Gastrocnemius medialis (tissue), 4 donors: ENCODE data around the gene LUC7L2. TPM values are rescaled to one million over a fixed set of nuclear protein-coding genes. Genes with fewer than 3 reads are reported as not detected.
"Not testable (repeated sequence)": the region's sequence is repeated elsewhere in the genome, so short reads cannot be mapped to it uniquely, and the experiment has no call there.

Experiments
- ATAC-seq, 2 donors: fragments of 150-250 bp; one replicate each; pipeline ENCODE4 v1.9.1; 2016
- DNase-seq, 2 donors: peaks; one replicate each; pipeline ENCODE4 v3.0.0-alpha.2; 2019
- H3K27ac ChIP-seq, 4 donors: fragments of 200-600 bp; sonication (generic); 1 replicate in 1 of 4; 2 replicates in 3 of 4; pipeline ENCODE4 v1.5.1; 2016 to 2018; ENCODE audit warnings: mild to moderate bottlenecking in 2 of 4, moderate library complexity in 1 of 4
- H3K27me3 ChIP-seq, 3 donors: fragments of 200-600 bp; sonication (generic) in 2 of 3; 1 replicate in 1 of 3; 2 replicates in 2 of 3; pipeline versions ENCODE4 v1.5.1 to v1.6.0; 2016 to 2019; ENCODE audit warnings: mild to moderate bottlenecking in 1 of 3, moderate library complexity in 1 of 3
- H3K36me3 ChIP-seq, 2 donors: fragments of 200-600 bp; sonication (generic) in 1 of 2; one replicate each; pipeline ENCODE4 v1.5.1; 2017 to 2018
- H3K4me1 ChIP-seq, 2 donors: fragments of 200-600 bp; sonication (generic) in 1 of 2; one replicate each; pipeline ENCODE4 v1.5.1; 2016 to 2017; ENCODE audit warnings: mild to moderate bottlenecking in 2 of 2
- H3K4me3 ChIP-seq, 4 donors: fragments of 200-600 bp; sonication (generic) in 3 of 4; 1 replicate in 1 of 4; 2 replicates in 3 of 4; pipeline ENCODE4 v1.5.1; 2016 to 2019; ENCODE audit warnings: mild to moderate bottlenecking in 2 of 4
- H3K9me3 ChIP-seq, 3 donors: fragments of 200-600 bp; sonication (generic) in 2 of 3; 1 replicate in 1 of 3; 2 replicates in 2 of 3; pipeline ENCODE4 v1.5.1; 2016 to 2019
- CTCF ChIP-seq, 5 experiments: fragments of 450-650 bp in 3 of 5; fragments of 200-600 bp in 2 of 5; sonication (generic) in 2 of 5; IDR thresholded peaks in 4 of 5; conservative IDR thresholded peaks in 1 of 5; 1 replicate in 4 of 5; 2 replicates in 1 of 5; pipeline ENCODE4 v1.5.1; 2016 to 2019; ENCODE audit warnings: antibody characterized with exemption in 5 of 5, mild to moderate bottlenecking in 3 of 5, moderate library complexity in 3 of 5
- POLR2A ChIP-seq, 2 donors: fragments of 450-650 bp; IDR thresholded peaks; one replicate each; pipeline ENCODE4 v1.6.1; 2017; ENCODE audit warnings: antibody characterized with exemption in 2 of 2, mild to moderate bottlenecking in 2 of 2, moderate library complexity in 2 of 2
- in situ Hi-C, 4 donors: fragments of 200-750 bp; cut with MboI; loops; one replicate each; pipeline versions ENCODE4 v1.15.0 to v1.8.0; 2017; ENCODE audit warnings: low sequenced_read_pairs in 4 of 4
- intact Hi-C: fragments of 100-400 bp; cut with DNase I; formaldehyde crosslinking; loops from one replicate; pipeline ENCODE4 v1.15.1; 2023; ENCODE audit warnings: low total_unique reads
- total RNA-seq, 4 donors: library from RNA; depleted of rRNA; stranded (reverse); fragments of >200 nt; gene quantifications; one replicate each; pipeline versions ENCODE4 v1.1.0 to v1.2.3, GENCODE V29; 2016

The LUC7L2 gene
- total RNA-seq, 4 donors from 2014 or later, result 49.2 to 79.7 (median 54.0) TPM

GRCh38 chr7:139424004-139424403, 64.3 kb downstream of the LUC7L2 start:
- peaks cover 12 to 18% of the 10 kb centered on the region in 2 donors for H3K4me1 ChIP-seq
- TF ChIP-seq CTCF (IDR thresholded peaks at IDR 0.05 in 4 of 5, conservative IDR thresholded peaks at IDR 0.05 in 1 of 5) (no peak), POLR2A (IDR thresholded peaks at IDR 0.05) (no peak)
- H3K36me3 ChIP-seq, result peaks cover 0 to 31% of the 10 kb centered on the region in 2 donors
- H3K9me3 ChIP-seq, result no peaks in the 10 kb centered on the region
- DNase-seq (no peak), ATAC-seq (no peak)
- no peak overlapping the region for H3K4me3 ChIP-seq
- in situ Hi-C loops (no loop called here), intact Hi-C loops (loop anchor here (5.0 kb wide), 1 partner anchor 62 kb away; no protein-coding TSS in a partner anchor)
- H3K27me3 ChIP-seq, result no peaks in the 10 kb centered on the region
- no peak overlapping the region for H3K27ac ChIP-seq

GRCh38 chr7:139425701-139426100, 66.0 kb downstream of the LUC7L2 start:
- Histone ChIP-seq H3K27ac (peak overlapping the region in 2 of 4 donors; percentile 51 to 52), H3K36me3 (peaks cover 0 to 17% of the 10 kb centered on the region in 2 donors), H3K4me1 (peaks cover 12 to 18% of the 10 kb centered on the region in 2 donors)
- DNase-seq, H3K27me3 ChIP-seq, H3K4me3 ChIP-seq, ATAC-seq, intact Hi-C loops, in situ Hi-C loops, H3K9me3 ChIP-seq: not testable (repeated sequence)

- TF ChIP-seq POLR2A (IDR thresholded peaks at IDR 0.05) (no peak), CTCF (IDR thresholded peaks at IDR 0.05 in 4 of 5, conservative IDR thresholded peaks at IDR 0.05 in 1 of 5) (no peak)
- DNase-seq (peak; percentile 18 to 49), ATAC-seq (peak; percentile 78 to 80)
- Histone ChIP-seq H3K4me3 (no peak overlapping the region), H3K27me3 (no peaks in the 10 kb centered on the region), H3K27ac (peak overlapping the region in 3 of 4 donors; percentile 6 to 52 (median 51)), H3K4me1 (peaks cover 17 to 24% of the 10 kb centered on the region in 2 donors), H3K9me3 (no peaks in the 10 kb centered on the region), H3K36me3 (peaks cover 0 to 17% of the 10 kb centered on the region in 2 donors)
- intact Hi-C loops, result no loop called here
- in situ Hi-C loops, result no loop called here
These were observed 66.7 kb downstream of the LUC7L2 start for GRCh38 chr7:139426258-139427028.

GRCh38 chr7:139427029-139427420, 67.3 kb downstream of the LUC7L2 start:
- no peak for TF ChIP-seq POLR2A (IDR thresholded peaks at IDR 0.05)
- TF ChIP-seq CTCF (IDR thresholded peaks at IDR 0.05 in 4 of 5, conservative IDR thresholded peaks at IDR 0.05 in 1 of 5), result no peak
- DNase-seq (no peak), ATAC-seq (no peak)
- peaks cover 21 to 30% of the 10 kb centered on the region in 2 donors for H3K4me1 ChIP-seq
- H3K9me3 ChIP-seq, result no peaks in the 10 kb centered on the region
- peak overlapping the region in 2 of 4 donors; percentile 6 to 51 for H3K27ac ChIP-seq
- H3K27me3 ChIP-seq, result no peaks in the 10 kb centered on the region
- no peak overlapping the region for H3K4me3 ChIP-seq
- in situ Hi-C loops (no loop called here), intact Hi-C loops (no loop called here)
- H3K36me3 ChIP-seq, result peaks cover 0 to 16% of the 10 kb centered on the region in 2 donors

- ATAC-seq (no peak), DNase-seq (no peak)
- H3K9me3 ChIP-seq, result no peaks in the 10 kb centered on the region
- H3K4me3 ChIP-seq, result no peak overlapping the region
- TF ChIP-seq CTCF (IDR thresholded peaks at IDR 0.05 in 4 of 5, conservative IDR thresholded peaks at IDR 0.05 in 1 of 5), result no peak
- TF ChIP-seq POLR2A (IDR thresholded peaks at IDR 0.05), result no peak
- intact Hi-C loops (no loop called here), in situ Hi-C loops (no loop called here)
- H3K27me3 ChIP-seq, result no peaks in the 10 kb centered on the region
- no peak overlapping the region for H3K27ac ChIP-seq
- peaks cover 0 to 8% of the 10 kb centered on the region in 2 donors for H3K36me3 ChIP-seq
- H3K4me1 ChIP-seq, result peaks cover 21 to 31% of the 10 kb centered on the region in 2 donors
These were observed 68.1 kb downstream of the LUC7L2 start for GRCh38 chr7:139427788-139428187.

GRCh38 chr7:139429735-139430134, 70.0 kb downstream of the LUC7L2 start:
- in situ Hi-C loops, DNase-seq, intact Hi-C loops, H3K9me3 ChIP-seq, H3K27ac ChIP-seq, H3K4me3 ChIP-seq, ATAC-seq, H3K36me3 ChIP-seq, H3K27me3 ChIP-seq: not testable (repeated sequence)
- peaks cover 33 to 37% of the 10 kb centered on the region in 2 donors for H3K4me1 ChIP-seq
